Mesodermal cell (in vitro differentiated cells): ENCODE measurements around the gene KCNJ14.
A peak's percentile ranks its signal among the peaks of the same experiment; 100 is the strongest.

Experiments
- H3K27ac ChIP-seq: 2 replicates; pipeline ENCODE4 v1.7.0; 2013; ENCODE audit warnings: mild to moderate bottlenecking, low read depth, low read length, moderate library complexity; ENCODE audit not compliant: severe bottlenecking
- H3K36me3 ChIP-seq: 2 replicates; pipeline ENCODE4 v1.7.1; 2013; ENCODE audit warnings: mild to moderate bottlenecking, low read length, moderate library complexity; ENCODE audit not compliant: control insufficient read depth, insufficient read depth
- H3K4me1 ChIP-seq: one replicate; pipeline ENCODE4 v1.7.1; 2013; ENCODE audit warnings: mild to moderate bottlenecking, low read length; ENCODE audit not compliant: insufficient read depth, control insufficient read depth, poor library complexity, severe bottlenecking
- H3K4me3 ChIP-seq: 2 replicates; pipeline ENCODE4 v1.7.0; 2013; ENCODE audit warnings: low read length, control low read depth, mild to moderate bottlenecking; ENCODE audit not compliant: insufficient read depth, poor library complexity, severe bottlenecking; ENCODE audit errors: extremely low read depth
- H3K9me3 ChIP-seq: 2 replicates; pipeline ENCODE4 v1.7.1; 2013; ENCODE audit warnings: mild to moderate bottlenecking, low read length, moderate library complexity; ENCODE audit not compliant: control insufficient read depth
- WGBS, 2 experiments: methylation state at CpG; one replicate each; pipeline ENCODE4 v1.1.5; 2013; ENCODE audit warnings: missing lambda C conversion rate in 2 of 2; ENCODE audit not compliant: insufficient coverage in 2 of 2; 5-methylcytosine and 5-hydroxymethylcytosine counted together

Gene KCNJ14

DNA sequence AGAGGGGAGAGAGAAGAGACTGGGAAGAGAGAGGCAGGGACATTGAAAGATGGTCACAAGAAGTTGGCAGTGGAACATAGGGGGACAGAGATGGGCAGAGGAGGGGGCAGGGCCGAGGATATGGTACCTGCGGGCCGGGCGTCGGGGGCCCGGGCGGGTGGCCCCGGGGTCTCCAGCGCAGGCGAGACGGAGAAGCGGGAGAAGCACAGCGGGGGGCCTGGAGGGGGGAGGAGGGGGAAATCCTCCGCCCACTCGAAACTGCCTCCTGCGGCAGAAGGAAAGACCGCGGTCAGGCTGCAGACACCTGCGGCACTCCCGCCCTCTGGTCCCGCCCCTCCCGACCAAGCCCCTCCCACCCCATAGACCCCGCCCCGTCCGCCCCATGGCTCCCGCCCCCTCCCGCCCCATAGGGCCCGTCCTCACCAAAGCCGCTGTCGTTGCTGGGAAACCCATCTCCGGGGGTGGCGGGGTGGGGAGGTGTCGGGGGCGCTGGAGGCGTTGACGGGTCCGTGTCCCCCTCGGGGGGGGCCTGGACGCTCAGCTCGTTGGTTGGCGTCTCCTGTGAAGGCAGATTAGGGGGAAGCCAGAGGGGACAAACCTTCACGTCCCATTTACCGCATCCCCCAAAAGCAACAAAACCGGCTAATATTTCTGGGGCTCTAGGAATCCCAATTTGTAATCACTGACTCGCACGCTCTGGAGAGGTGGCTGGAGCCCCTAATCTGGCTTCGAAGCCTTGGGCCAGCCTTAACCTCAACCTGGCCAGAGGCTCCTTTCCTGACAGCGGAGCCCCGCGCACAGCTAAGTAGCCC, 35.8 kb downstream of the KCNJ14 start:
- H3K4me1 ChIP-seq, result peaks cover 4% of the 10 kb centered on the region
- H3K36me3 ChIP-seq, result no peaks in the 10 kb centered on the region
- no peak overlapping the region for H3K27ac ChIP-seq
- 11 to 12% methylated on average over 20 to 24 of the region's 50 CpGs for WGBS, 2 experiments
- no peaks in the 10 kb centered on the region for H3K9me3 ChIP-seq
- H3K4me3 ChIP-seq, result peak overlapping the region; percentile 8

- WGBS, 2 experiments, result 15 to 38% methylated on average over 5 to 9 of the region's 10 CpGs
- Histone ChIP-seq H3K27ac (no peak overlapping the region), H3K9me3 (no peaks in the 10 kb centered on the region), H3K4me3 (peak overlapping the region; percentile 8), H3K36me3 (no peaks in the 10 kb centered on the region), H3K4me1 (peaks cover 4% of the 10 kb centered on the region)
Measured at GRCh38 chr19:48491793-48492123, 36.4 kb downstream of the KCNJ14 start.

GRCh38 chr19:48492925-48493717, 37.7 kb downstream of the KCNJ14 start:
- peak overlapping the region; percentile 10 for H3K27ac ChIP-seq
- no peaks in the 10 kb centered on the region for H3K36me3 ChIP-seq
- 8 to 13% methylated on average over 21 to 34 of the region's 47 CpGs for WGBS, 2 experiments
- H3K4me1 ChIP-seq, result peaks cover under 1% of the 10 kb centered on the region
- H3K9me3 ChIP-seq, result no peaks in the 10 kb centered on the region
- H3K4me3 ChIP-seq, result peak overlapping the region; percentile 40

GRCh38 chr19:48493718-48494401, 38.5 kb downstream of the KCNJ14 start:
- no peak overlapping the region for H3K27ac ChIP-seq
- WGBS, 2 experiments, result 9 to 11% methylated on average over 48 to 65 of the region's 70 CpGs
- no peaks in the 10 kb centered on the region for H3K4me1 ChIP-seq
- peak overlapping the region; percentile 40 for H3K4me3 ChIP-seq
- no peaks in the 10 kb centered on the region for H3K9me3 ChIP-seq
- H3K36me3 ChIP-seq, result no peaks in the 10 kb centered on the region

GRCh38 chr19:48495396-48495795, 40.0 kb downstream of the KCNJ14 start:
- no peaks in the 10 kb centered on the region for H3K36me3 ChIP-seq
- H3K27ac ChIP-seq, result no peak overlapping the region
- H3K4me1 ChIP-seq, result no peaks in the 10 kb centered on the region
- H3K4me3 ChIP-seq, result no peak overlapping the region
- 92 to 94% methylated on average over 3 to 6 of the region's 6 CpGs for WGBS, 2 experiments
- H3K9me3 ChIP-seq, result no peaks in the 10 kb centered on the region

GRCh38 chr19:48496959-48497727, 41.8 kb downstream of the KCNJ14 start:
- Histone ChIP-seq H3K9me3 (no peaks in the 10 kb centered on the region), H3K4me3 (no peak overlapping the region), H3K27ac (no peak overlapping the region), H3K4me1 (no peaks in the 10 kb centered on the region), H3K36me3 (no peaks in the 10 kb centered on the region)
- 95 to 96% methylated on average over 31 to 43 of the region's 45 CpGs for WGBS, 2 experiments

GRCh38 chr19:48497728-48498594, 42.6 kb downstream of the KCNJ14 start:
- no peak overlapping the region for H3K4me3 ChIP-seq
- no peaks in the 10 kb centered on the region for H3K9me3 ChIP-seq
- WGBS, 2 experiments, result 95% methylated on average over 41 to 45 of the region's 46 CpGs
- H3K27ac ChIP-seq, result no peak overlapping the region
- no peaks in the 10 kb centered on the region for H3K36me3 ChIP-seq
- no peaks in the 10 kb centered on the region for H3K4me1 ChIP-seq

DNA sequence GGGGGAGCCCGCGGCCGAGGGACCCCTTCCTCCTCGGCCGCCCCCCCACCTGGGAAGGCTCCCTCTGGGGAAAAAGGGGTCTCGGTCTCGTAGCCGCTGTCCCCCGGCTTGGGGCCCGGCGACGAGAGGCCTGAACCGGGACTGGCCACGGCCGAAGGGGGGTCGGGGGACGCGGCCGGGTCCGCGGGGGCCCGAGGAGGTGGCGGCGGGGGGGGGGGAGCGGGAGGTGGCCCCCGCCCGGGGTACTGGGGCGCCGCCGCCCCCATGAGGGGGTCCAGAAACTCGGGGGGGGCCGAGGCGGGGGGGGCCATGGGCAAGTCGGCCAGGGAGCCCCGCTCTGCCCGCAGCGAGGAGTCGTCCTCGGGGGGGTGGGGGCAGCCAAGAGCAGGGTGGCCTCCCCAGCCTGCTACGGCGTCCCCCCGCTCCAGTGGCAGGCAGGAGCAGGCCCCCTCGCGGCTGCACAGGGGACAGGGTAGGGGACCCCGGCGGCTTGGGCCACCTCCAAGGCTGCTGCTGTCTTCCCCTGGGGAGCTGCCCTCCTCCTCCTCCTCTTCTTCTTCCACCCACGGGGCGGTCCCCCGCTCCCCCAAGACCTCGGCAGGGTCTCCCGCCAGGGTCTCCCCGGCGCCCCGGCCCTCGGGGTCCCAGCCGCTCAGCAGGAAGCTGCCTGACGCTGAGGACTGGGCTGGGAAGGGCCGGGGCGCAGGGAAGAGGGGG, 43.4 kb downstream of the KCNJ14 start:
- Histone ChIP-seq H3K36me3 (no peaks in the 10 kb centered on the region), H3K9me3 (no peaks in the 10 kb centered on the region), H3K27ac (no peak overlapping the region), H3K4me1 (no peaks in the 10 kb centered on the region), H3K4me3 (no peak overlapping the region)
- 93 to 94% methylated on average over 23 to 27 of the region's 59 CpGs for WGBS, 2 experiments

- no peak overlapping the region for H3K27ac ChIP-seq
- H3K36me3 ChIP-seq, result no peaks in the 10 kb centered on the region
- WGBS, 2 experiments, result 93 to 94% methylated on average over 38 to 43 of the region's 44 CpGs
- H3K9me3 ChIP-seq, result no peaks in the 10 kb centered on the region
- H3K4me1 ChIP-seq, result no peaks in the 10 kb centered on the region
- H3K4me3 ChIP-seq, result no peak overlapping the region
Measured at GRCh38 chr19:48499316-48500090, 44.1 kb downstream of the KCNJ14 start.
